H1 (cell line): ENCODE measurements around the gene ROR1. TPM values are rescaled to one million over a fixed set of nuclear protein-coding genes. Genes with fewer than 3 reads are reported as not detected.

Experiments used
- CBX5 ChIP-seq: fragments of 300-800, 300-1000 bp; sonication (generic); IDR thresholded peaks from 2 replicates; pipeline ENCODE4 v1.7.1; 2016; ENCODE audit warnings: antibody characterized with exemption, low read length, low read depth
- EP300 ChIP-seq, 2 experiments: IDR thresholded peaks; 1 replicate in 1 of 2; 2 replicates in 1 of 2; pipeline ENCODE4 v1.6.1; 2011 to 2012; ENCODE audit warnings: low read depth in 2 of 2, low read length in 2 of 2, mild to moderate bottlenecking in 2 of 2, borderline replicate concordance in 1 of 2, inconsistent platforms in 1 of 2, moderate library complexity in 1 of 2
- FOSL1 ChIP-seq: IDR thresholded peaks from 2 replicates; pipeline ENCODE4 v1.6.1; 2011; ENCODE audit warnings: mild to moderate bottlenecking, low read depth, low read length, moderate library complexity; ENCODE audit not compliant: insufficient read depth
- KDM4A ChIP-seq: IDR thresholded peaks from one replicate; pipeline ENCODE4 v1.7.1; 2012; ENCODE audit warnings: low read depth, mild to moderate bottlenecking, moderate library complexity, low read length, inconsistent platforms; ENCODE audit not compliant: severe bottlenecking
- NRF1 ChIP-seq: IDR thresholded peaks from 2 replicates; pipeline ENCODE4 v1.6.1; 2011; ENCODE audit warnings: mild to moderate bottlenecking, low read depth, low read length, improper control_type of control experiment
- SIRT6 ChIP-seq: IDR thresholded peaks from one replicate; pipeline ENCODE4 v1.7.1; 2012; ENCODE audit warnings: low read length, inconsistent platforms
- SRF ChIP-seq: IDR thresholded peaks from 2 replicates; pipeline ENCODE4 v1.6.1; 2011; ENCODE audit warnings: mild to moderate bottlenecking, low read depth, low read length, moderate library complexity
- polyA plus RNA-seq, 7 experiments: library from polyadenylated mRNA; depleted of rRNA in 3 of 7; stranded (reverse) in 5 of 7; unstranded in 2 of 7; fragments of >200 nt in 5 of 7; fragments of 200-250 nt in 2 of 7; gene quantifications; 1 replicate in 5 of 7; 2 replicates in 1 of 7; 4 replicates in 1 of 7; pipeline versions ENCODE4 v1.2.1 to v1.2.3, GENCODE V29; 2011 to 2013; ENCODE audit warnings: missing spikeins in 2 of 7, mixed read lengths in 2 of 7
- total RNA-seq: library from RNA; stranded (reverse); fragmentation: NEBNext Ultra II Directional; extraction: Animal tissue kit (Norgen Biotek cat#: 25700); gene quantifications from 2 replicates; pipeline ENCODE4 v1.2.1, GENCODE V29; 2021
- TF ChIP-seq, protein P1 (sequence below): IDR thresholded peaks from 2 replicates; pipeline ENCODE4 v1.6.1; 2011; ENCODE audit warnings: low read length, improper control_type of control experiment

Gene ROR1
- total and polyA plus RNA-seq, 2 of the 8 experiments (the other 6 are each of a cell fraction or from before 2014, with no cell fraction given) = 33.6 to 73.6 TPM

DNA sequence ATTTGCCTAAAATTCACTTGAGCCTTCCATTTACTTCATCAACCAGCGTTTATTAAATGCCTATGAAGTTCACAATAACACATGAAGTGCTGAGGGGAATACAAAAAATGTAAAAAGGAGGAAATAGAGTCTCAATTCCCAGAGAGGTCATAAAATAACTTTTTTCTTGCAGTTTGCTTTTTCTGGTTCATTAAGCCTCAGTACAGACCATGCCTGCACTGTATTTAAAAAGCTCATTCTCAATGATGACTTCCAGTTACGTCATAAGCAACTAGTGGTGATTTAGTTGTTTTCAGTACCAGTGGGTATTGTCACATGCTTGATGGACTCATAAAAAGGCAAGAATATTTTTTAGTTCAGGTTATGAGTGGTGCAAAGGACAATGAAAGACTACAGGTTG lies 269.5 kb downstream of the ROR1 start (continued):
- TF ChIP-seq, protein P1, sequence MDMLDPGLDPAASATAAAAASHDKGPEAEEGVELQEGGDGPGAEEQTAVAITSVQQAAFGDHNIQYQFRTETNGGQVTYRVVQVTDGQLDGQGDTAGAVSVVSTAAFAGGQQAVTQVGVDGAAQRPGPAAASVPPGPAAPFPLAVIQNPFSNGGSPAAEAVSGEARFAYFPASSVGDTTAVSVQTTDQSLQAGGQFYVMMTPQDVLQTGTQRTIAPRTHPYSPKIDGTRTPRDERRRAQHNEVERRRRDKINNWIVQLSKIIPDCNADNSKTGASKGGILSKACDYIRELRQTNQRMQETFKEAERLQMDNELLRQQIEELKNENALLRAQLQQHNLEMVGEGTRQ = no peak
- TF ChIP-seq SIRT6 (no peak), KDM4A (no peak), CBX5 (no peak), FOSL1 (no peak), NRF1 (no peak), EP300 (IDR thresholded peaks at IDR 0.05; ENCODE audit: borderline replicate concordance in 1 of 2, low read depth in 2 of 2, low read length in 2 of 2) (no peak), SRF (no peak)
